GM12872 (cell line): ENCODE results near the gene PRR30.

Experiments
- TF ChIP-seq, protein P1 (sequence below): IDR thresholded peaks from 3 replicates; pipeline ENCODE4 v1.5.1; 2011; ENCODE audit warnings: low read depth, mild to moderate bottlenecking, low read length, moderate library complexity; ENCODE audit not compliant: insufficient read depth

Gene PRR30

DNA sequence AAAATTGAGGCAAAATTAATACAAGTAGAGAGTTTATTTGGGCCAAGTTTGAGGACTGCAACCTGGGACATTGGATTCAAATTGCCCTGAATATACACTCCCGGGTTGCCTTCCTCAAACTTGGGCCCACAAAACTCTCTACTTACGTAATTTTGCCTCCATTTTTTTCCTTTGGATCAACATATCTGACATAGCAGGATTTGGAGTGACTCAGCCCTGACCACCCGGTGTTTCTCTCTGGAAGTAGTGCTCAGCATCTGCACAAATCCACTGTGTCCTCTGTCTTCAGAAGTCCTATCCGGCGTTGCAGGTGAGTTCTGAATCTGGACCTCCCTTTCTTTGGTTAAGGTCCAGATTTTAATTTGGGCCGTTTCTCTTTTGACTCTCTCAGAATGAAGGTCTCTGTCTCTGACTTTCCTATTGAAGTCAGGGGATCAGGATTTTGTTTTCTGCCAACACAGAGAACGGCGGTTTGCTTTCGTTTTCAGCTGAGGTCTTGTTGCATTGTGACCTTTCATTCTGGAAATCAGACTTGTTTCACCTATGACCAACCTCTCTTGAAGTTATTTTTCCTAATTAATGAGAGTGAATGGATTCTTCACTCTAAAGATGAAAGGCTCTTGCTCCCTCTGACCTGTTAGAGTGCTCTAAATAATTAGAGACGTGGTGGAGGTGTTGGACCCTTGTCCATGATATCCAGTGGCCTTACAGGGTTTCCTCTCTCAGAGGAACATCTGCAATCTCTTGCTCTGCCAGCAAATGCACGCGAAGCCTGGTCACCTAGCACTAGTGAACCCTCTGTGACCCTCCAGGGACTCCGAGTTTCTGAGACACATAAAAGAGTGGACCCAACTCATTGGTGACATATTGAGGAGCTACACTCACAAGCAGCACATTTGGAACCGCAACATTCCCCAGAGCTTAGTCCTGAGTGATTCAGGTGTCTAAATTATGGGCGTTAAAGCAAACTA lies 23.2 kb upstream of the PRR30 start:
- TF ChIP-seq, protein P1, sequence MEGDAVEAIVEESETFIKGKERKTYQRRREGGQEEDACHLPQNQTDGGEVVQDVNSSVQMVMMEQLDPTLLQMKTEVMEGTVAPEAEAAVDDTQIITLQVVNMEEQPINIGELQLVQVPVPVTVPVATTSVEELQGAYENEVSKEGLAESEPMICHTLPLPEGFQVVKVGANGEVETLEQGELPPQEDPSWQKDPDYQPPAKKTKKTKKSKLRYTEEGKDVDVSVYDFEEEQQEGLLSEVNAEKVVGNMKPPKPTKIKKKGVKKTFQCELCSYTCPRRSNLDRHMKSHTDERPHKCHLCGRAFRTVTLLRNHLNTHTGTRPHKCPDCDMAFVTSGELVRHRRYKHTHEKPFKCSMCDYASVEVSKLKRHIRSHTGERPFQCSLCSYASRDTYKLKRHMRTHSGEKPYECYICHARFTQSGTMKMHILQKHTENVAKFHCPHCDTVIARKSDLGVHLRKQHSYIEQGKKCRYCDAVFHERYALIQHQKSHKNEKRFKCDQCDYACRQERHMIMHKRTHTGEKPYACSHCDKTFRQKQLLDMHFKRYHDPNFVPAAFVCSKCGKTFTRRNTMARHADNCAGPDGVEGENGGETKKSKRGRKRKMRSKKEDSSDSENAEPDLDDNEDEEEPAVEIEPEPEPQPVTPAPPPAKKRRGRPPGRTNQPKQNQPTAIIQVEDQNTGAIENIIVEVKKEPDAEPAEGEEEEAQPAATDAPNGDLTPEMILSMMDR: no peak

DNA sequence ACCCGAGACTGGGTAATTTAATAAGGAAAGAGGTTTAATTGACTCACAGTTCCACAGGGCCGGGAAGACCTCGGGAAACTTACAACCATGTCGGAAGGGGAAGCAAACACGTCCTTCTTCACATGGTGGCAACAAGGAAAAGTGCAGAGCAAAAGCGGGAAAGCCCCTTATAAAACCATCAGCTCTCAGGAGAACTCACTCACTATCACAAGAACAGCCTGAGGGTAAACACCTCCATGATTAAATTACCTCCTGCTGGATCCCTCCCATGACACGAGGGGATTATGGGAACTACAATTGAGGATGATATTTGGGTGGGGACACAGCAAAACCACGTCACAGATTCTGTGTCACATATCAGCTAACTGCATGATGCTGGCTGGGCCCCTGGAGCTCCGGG lies 21.0 kb upstream of the PRR30 start:
- TF ChIP-seq, protein P1: no peak

DNA sequence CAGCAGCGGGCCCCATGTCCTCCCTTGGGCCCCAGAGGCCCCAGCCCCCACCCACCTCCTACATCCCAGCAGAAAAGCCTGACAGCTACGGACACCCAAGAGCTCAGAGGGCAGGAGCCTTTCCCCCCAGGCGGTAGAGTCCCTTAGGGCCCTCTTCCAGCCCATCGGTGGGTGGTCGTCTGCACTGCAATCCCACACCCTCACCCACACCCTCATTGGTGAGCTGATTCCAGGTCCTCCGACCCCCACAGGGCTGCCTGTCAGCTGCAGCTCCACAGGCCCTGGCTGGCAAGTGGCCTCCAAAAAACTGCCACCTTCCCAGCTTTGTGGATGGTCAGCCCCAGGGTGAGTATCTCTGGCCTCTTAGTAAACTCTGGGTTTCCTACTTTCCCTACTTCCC lies 20.1 kb upstream of the PRR30 start:
- TF ChIP-seq, protein P1: no peak

DNA sequence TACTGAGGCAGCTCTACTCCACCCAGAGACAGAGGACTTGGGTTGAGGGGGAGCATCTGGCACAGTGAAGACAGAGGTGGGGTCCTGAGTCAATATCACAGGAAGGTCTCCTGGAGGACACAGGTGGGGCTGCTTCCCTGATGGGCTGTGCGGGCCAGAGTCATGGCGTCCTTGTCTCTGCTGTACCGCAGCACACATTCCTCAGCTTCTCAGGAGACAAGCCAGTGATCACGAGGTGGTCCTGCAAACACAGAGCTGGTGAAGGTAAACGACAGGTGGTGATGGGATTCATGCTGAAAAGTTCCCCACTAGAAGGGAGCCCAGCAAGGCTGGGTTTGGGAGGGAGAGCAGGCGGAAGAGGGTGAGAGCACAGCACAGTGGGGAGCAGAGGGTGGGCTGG lies 19.3 kb upstream of the PRR30 start:
- TF ChIP-seq, protein P1: no peak

DNA sequence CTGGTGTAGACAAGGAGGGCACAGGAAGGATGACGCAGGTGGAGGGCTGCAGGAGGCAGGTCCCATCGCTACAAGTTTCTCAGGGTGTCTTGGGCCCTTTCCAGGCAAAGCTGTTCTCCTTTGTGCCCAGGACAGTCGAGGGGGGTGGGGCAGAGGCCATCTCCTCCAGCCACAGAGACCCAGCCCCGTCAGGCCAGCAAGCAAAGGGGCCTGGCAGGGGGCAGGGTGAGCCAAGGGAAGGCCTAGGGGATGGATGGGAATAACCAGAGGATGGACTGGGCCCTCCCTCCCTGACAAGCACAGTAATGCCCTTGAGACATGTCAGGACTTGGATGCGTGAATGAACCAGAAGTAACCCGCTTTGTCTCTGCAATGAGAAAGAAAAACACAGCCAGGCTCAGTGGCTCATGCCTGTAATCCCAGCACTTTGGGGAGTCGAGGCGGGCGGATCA lies 15.9 kb upstream of the PRR30 start:
- TF ChIP-seq, protein P1: no peak

DNA sequence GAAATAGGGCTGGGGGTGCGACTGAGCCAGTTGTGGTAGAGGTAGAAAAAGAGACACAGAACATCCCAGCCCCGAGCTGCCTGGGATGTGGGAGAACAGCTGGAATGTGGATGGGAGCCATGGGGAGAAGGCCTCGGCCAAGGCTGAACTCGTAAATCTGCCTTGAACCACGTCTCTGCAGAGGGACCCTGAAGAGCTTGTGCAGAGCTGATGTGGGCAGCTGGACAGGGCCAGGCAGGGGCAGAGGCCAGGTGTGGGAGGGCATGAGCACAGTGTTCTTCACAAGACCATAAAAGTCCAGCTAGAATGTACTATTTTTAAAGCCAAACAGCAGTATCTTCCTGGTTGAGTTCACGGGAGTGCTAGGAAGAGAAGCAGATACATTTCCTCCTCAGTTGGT lies 15.3 kb upstream of the PRR30 start:
- TF ChIP-seq, protein P1: no peak

DNA sequence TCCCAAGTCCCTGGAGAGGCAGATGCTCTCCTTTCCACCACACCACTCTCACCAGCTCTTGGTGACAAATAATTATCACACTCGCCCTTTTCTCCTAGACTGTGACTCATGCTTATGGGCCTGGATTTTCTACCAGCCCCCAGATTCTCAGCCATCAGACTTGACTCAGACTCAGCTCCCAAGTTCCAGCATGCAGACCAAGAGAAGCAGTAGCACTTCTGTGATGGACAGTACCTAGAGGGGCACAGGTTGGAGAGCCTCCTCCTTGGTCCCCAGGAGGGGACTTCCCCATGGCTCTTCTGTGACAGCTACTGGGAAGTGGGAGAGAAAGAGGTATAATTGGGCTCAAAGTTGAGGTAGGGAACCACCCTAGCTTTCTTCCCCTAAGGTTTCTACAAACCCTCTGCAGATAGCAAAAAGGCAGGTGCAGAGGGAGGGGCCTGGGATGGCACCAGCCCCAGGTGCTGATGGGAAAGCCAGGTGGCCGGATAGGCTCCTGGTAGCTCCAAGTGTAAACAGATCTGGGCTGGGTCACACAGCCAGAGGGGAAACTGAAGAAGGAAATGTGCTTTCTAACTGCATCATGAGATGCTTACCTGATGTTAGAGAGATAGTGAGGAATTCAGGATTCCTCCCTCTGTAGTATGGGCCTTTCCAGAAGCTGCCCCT lies 13.7 kb upstream of the PRR30 start:
- TF ChIP-seq, protein P1: no peak
